Naive thymus-derived CD4-positive, alpha-beta T cell (primary cell): Measurements from ENCODE around the gene MED1. TPM values are rescaled to one million over a fixed set of nuclear protein-coding genes. Genes with fewer than 3 reads are reported as not detected.

ENCODE experiments used
- ATAC-seq: fragments of 150-1000 bp; cut with Tn5 transposase; 2 replicates; pipeline ENCODE4 v1.10.0; 2021; ENCODE audit warnings: mild to moderate bottlenecking, moderate library complexity
- CTCF ChIA-PET: fragments of 350-600 bp; sonication (Branson Sonifier 250); formaldehyde crosslinking; loops from one replicate; lab custom pipeline; 2021; ENCODE audit warnings: antibody characterized with exemption; lab: Charles Lee
- POLR2A ChIA-PET: fragments of 350-600 bp; sonication (Branson Sonifier 250); formaldehyde crosslinking; loops from one replicate; lab custom pipeline; 2021; ENCODE audit warnings: antibody characterized with exemption, inconsistent platforms; lab: Charles Lee
- DNase-seq, 9 donors: peaks; one replicate each; pipeline versions ENCODE4 v3.0.0 to v3.0.0-alpha.2; 2020 to 2022; ENCODE audit warnings: mixed read lengths in 1 of 9
- H3K27ac ChIP-seq: one replicate; pipeline ENCODE4 v1.7.0; 2013; ENCODE audit warnings: mild to moderate bottlenecking, low read depth, low read length, moderate library complexity
- H3K27me3 ChIP-seq, 2 donors: one replicate each; pipeline ENCODE4 v1.7.0; 2013; ENCODE audit warnings: low read length in 2 of 2, mild to moderate bottlenecking in 2 of 2, moderate library complexity in 2 of 2; ENCODE audit not compliant: control insufficient read depth in 2 of 2, insufficient read depth in 2 of 2
- H3K36me3 ChIP-seq, 3 experiments: 1 replicate in 2 of 3; 2 replicates in 1 of 3; pipeline ENCODE4 v1.7.0; 2013; ENCODE audit warnings: low read length in 3 of 3, mild to moderate bottlenecking in 3 of 3, moderate library complexity in 1 of 3; ENCODE audit not compliant: insufficient read depth in 3 of 3, control insufficient read depth in 2 of 3
- H3K4me1 ChIP-seq, 2 donors: one replicate each; pipeline ENCODE4 v1.7.0; 2013; ENCODE audit warnings: low read length in 2 of 2, mild to moderate bottlenecking in 2 of 2, moderate library complexity in 1 of 2; ENCODE audit not compliant: control insufficient read depth in 2 of 2, insufficient read depth in 2 of 2
- H3K4me3 ChIP-seq: 2 replicates; pipeline ENCODE4 v1.7.0; 2013; ENCODE audit warnings: mild to moderate bottlenecking, low read length
- H3K9me3 ChIP-seq, 3 experiments: 1 replicate in 2 of 3; 2 replicates in 1 of 3; pipeline ENCODE4 v1.7.0; 2013; ENCODE audit warnings: low read length in 3 of 3; ENCODE audit not compliant: control insufficient read depth in 2 of 3
- H3K27ac Mint-ChIP-seq, 9 donors: one replicate each; pipeline ENCODE4 v1.8.0; 2020 to 2022; ENCODE audit warnings: mixed read lengths in 9 of 9, mild to moderate bottlenecking in 8 of 9, moderate library complexity in 5 of 9, inconsistent platforms in 2 of 9
- H3K27me3 Mint-ChIP-seq, 5 donors: one replicate each; pipeline ENCODE4 v1.8.0; 2021 to 2022; ENCODE audit warnings: mixed read lengths in 5 of 5, mild to moderate bottlenecking in 1 of 5
- H3K36me3 Mint-ChIP-seq, 5 donors: one replicate each; pipeline ENCODE4 v1.8.0; 2020 to 2022; ENCODE audit warnings: mixed read lengths in 5 of 5, mild to moderate bottlenecking in 3 of 5, inconsistent platforms in 1 of 5
- H3K4me1 Mint-ChIP-seq, 7 donors: one replicate each; pipeline ENCODE4 v1.8.0; 2020 to 2022; ENCODE audit warnings: mixed read lengths in 7 of 7, mild to moderate bottlenecking in 3 of 7, inconsistent platforms in 1 of 7
- H3K4me3 Mint-ChIP-seq, 10 donors: one replicate each; pipeline ENCODE4 v1.8.0; 2020 to 2022; ENCODE audit warnings: mild to moderate bottlenecking in 10 of 10, mixed read lengths in 10 of 10, moderate library complexity in 6 of 10, inconsistent platforms in 2 of 10
- H3K9me3 Mint-ChIP-seq, 11 donors: one replicate each; pipeline ENCODE4 v1.8.0; 2020 to 2022; ENCODE audit warnings: mixed read lengths in 11 of 11, mild to moderate bottlenecking in 4 of 11, inconsistent platforms in 1 of 11, moderate library complexity in 1 of 11
- intact Hi-C, 2 donors: fragments of 100-400 bp; cut with micrococcal nuclease; formaldehyde crosslinking; loops; one replicate each; pipeline ENCODE4 v1.15.1; 2023
- polyA plus RNA-seq, 2 donors: library from polyadenylated mRNA; unstranded; fragments of 300-500 nt; fragmentation: Illumina TruSeq; gene quantifications; one replicate each; pipeline ENCODE4 v1.2.3, GENCODE V29; 2021
- total RNA-seq, 6 experiments: library from RNA in 5 of 6; stranded (reverse) in 5 of 6; gene quantifications; 1 replicate in 5 of 6; 2 replicates in 1 of 6; pipeline ENCODE4 v1.2.3 and lab custom pipeline; 2021 to 2026

The MED1 gene
- total and polyA plus RNA-seq, 7 experiments from 2014 or later: 20.6 to 61.5 (median 38.4) TPM

DNA sequence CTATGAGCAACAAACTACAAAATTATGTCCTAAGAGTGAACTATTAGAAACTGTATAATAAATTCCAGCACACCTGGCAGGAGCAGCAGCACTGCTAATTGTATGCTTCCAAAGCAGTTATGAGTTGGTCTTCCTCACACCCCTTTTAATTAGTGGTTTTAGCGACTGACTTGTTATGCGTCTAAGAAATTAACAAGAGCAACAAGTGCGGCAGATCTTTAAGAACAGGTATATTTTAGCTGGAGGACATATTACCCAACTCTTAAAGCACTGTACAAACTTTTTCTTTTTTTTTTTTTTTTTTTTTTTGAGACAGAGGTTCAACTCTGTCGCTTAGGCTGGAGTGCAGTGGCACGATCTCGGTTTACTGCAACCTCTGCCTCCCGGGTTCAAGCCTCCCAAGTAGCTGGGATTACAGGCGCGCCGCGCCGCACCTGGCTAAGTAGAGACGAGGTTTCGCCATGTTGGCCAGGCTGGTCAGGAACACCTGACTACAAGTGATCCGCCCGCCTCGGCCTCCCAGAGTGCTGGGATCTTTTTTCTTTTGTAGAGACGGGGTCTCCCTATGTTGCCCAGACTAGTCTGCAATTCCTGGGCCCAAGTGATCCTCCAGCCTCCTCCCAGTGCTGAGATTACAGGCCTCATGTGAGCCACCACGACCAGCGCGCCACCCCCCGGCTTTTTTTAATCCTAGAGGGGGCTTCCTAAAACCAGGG lies 48.0 kb downstream of the MED1 start:
- Mint-ChIP-seq H3K9me3 (peaks cover 0 to 4% (median 0%) of the 10 kb centered on the region in 11 donors), H3K4me3 (peak overlapping the region; percentile 78 to 99 (median 98)), H3K27me3 (no peaks in the 10 kb centered on the region), H3K36me3 (peaks cover under 1 to 6% (median 3%) of the 10 kb centered on the region in 5 donors), H3K27ac (peak overlapping the region; percentile 62 to 96 (median 89)), H3K4me1 (peaks cover 11 to 45% (median 38%) of the 10 kb centered on the region in 7 donors)
- no peak for DNase-seq
- no peak overlapping the region for H3K27ac ChIP-seq
- intact Hi-C loops: loop anchor here (1.0 to 10.0 kb wide), 4 partner anchors 48 to 332 kb away; partner anchors contain the start of genes CDK12 (in 1 of the 2), GRB7 (in 1 of the 2), MED1 (in 1 of the 2) and MIEN1 (in 1 of the 2)
- H3K9me3 ChIP-seq: no peaks in the 10 kb centered on the region
- ChIA-PET POLR2A (interaction anchor here (0.7 to 3.8 kb wide), 4 partner anchors 11 to 203 kb away, joined by 4 to 23 read pairs (median 8); partner anchors contain the start of genes CDK12, MED1 and RPL19), CTCF (no interaction called here)
- peaks cover 0 to 29% (median 6%) of the 10 kb centered on the region in 3 experiments for H3K36me3 ChIP-seq
- no peak for ATAC-seq
- peaks cover 6 to 13% of the 10 kb centered on the region in 2 donors for H3K4me1 ChIP-seq
- peak overlapping the region; percentile 84 for H3K4me3 ChIP-seq
- no peaks in the 10 kb centered on the region for H3K27me3 ChIP-seq

DNA sequence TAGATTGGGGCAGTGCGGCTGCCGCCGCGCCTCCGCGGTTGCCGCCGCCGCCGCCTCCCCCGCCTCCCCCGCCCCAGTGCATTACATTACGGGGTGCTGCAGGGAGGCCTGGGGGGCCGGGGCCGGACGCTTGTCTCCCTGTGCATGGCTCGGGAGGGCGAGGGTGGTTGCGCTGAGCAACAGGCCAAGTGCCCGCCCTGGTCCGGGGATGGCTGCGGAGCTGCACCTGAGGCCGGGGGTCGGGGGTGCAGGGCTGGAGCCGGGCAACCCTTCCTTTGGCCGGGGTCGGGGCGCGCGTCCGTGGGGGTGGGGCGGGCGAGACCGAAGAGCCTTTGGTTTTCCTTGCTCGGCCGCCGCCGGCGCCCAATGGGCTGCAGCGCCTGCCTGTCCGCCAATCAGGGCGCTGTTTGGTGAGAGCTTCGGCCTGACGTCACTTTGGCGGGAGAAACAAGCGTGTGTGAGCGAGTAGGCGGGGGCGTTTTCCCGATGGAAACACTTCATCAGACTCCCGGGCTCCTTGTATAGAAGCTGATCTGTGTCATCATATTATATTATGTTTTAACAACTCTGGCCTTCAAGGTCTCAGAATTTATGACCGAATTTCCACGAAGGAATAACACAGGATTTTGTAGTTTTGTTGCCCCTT lies 48.7 kb downstream of the MED1 start:
- Mint-ChIP-seq H3K36me3 (peaks cover 0 to under 1% (median 0%) of the 10 kb centered on the region in 5 donors), H3K27me3 (no peaks in the 10 kb centered on the region), H3K27ac (peak overlapping the region; percentile 86 to 99 (median 96)), H3K4me1 (peaks cover 14 to 50% (median 38%) of the 10 kb centered on the region in 7 donors), H3K9me3 (peaks cover 0 to 4% (median 0%) of the 10 kb centered on the region in 11 donors), H3K4me3 (peak overlapping the region; percentile 93 to 99 (median 98))
- H3K9me3 ChIP-seq: no peaks in the 10 kb centered on the region
- no peaks in the 10 kb centered on the region for H3K27me3 ChIP-seq
- peak overlapping the region; percentile 90 for H3K27ac ChIP-seq
- POLR2A ChIA-PET: interaction anchor here (0.5 to 3.8 kb wide), 5 partner anchors 17 to 1417 kb away, joined by 4 to 23 read pairs (median 6); partner anchors contain the start of genes CDK12, MED1 and RPL19
- intact Hi-C loops: loop anchor here (1.0 to 10.0 kb wide), 4 partner anchors 49 to 332 kb away; partner anchors contain the start of genes CDK12 (in 1 of the 2), GRB7 (in 1 of the 2), MED1 (in 1 of the 2) and MIEN1 (in 1 of the 2)
- ATAC-seq (peak; percentile 71), DNase-seq (peak; percentile 68 to 85 (median 74))
- H3K36me3 ChIP-seq: peaks cover 0 to 24% (median 0%) of the 10 kb centered on the region in 3 experiments
- peaks cover 6 to 13% of the 10 kb centered on the region in 2 donors for H3K4me1 ChIP-seq
- CTCF ChIA-PET: no interaction called here
- H3K4me3 ChIP-seq: peak overlapping the region; percentile 84

DNA sequence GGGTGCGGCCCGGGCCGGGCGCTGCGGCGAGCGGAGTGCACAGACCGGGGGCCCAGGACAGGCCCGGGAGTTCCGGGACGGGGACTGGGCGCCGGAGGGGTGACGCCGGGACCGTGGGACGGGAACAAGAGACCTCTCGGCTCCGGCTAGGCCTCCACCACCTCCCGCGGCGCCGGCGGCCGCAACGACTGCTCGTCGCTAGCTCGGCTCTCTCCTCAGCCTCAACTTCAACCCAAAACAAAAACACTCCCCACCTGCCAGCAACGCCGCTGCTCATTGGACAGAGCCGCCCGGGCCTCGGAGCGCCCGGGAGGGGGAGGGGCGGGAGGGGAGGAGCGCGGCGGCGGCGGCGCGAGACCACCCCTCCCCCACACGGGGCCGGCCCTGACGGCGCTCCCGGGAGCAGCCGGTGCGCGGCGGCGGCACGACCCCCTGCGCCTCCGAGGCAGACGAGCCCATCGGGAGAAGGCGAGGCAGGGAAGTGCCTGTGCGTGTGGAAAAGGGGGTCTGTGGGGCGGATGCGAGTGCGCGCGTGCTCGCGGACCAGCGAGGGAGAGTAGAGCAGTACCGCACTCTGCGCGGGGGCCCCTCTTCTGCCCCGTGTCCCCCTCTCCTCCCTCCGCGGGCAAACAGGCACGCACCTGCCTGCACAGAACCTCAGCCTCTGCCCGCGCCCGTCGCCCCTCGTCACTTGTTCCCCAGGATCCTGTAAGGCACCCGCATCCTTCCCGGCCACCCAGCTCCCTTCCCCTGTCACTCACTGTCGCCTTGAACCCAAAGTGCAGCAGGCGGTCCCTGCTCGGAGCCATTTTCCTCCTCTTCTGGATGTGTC lies 49.4 kb downstream of the MED1 start, which contains the start of gene FBXL20:
Gene FBXL20 (minus strand): TSS at position 215 of the 832 bp plus-strand sequence. CDS start 224 bp downstream, outside the sequence.
- Mint-ChIP-seq H3K27me3 (no peaks in the 10 kb centered on the region), H3K4me3 (peak within 1 kb of the TSS; percentile 93 to 99 (median 98)), H3K36me3 (no peaks in the 10 kb centered on the region), H3K4me1 (peaks cover 18 to 56% (median 44%) of the 10 kb centered on the region in 7 donors), H3K27ac (peak within 1 kb of the TSS; percentile 86 to 99 (median 96)), H3K9me3 (peaks cover 0 to 4% (median 0%) of the 10 kb centered on the region in 11 donors)
- no peaks in the 10 kb centered on the region for H3K9me3 ChIP-seq
- intact Hi-C loops: loop anchor here (1.0 to 10.0 kb wide), 4 partner anchors 50 to 333 kb away; partner anchors contain the start of genes CDK12 (in 2 of the 2), MED1 (in 2 of the 2), GRB7 (in 1 of the 2) and MIEN1 (in 1 of the 2)
- ATAC-seq: peak; percentile 89
- POLR2A ChIA-PET: interaction anchor here (0.5 to 3.8 kb wide), 6 partner anchors 8 to 1418 kb away, joined by 3 to 23 read pairs (median 6); partner anchors contain the start of genes CDK12, MED1 and RPL19
- CTCF ChIA-PET: no interaction called here
- DNase-seq: peak; percentile 85 to 94 (median 91)
- no peaks in the 10 kb centered on the region for H3K27me3 ChIP-seq
- peaks cover 6 to 13% of the 10 kb centered on the region in 2 donors for H3K4me1 ChIP-seq
- peak within 1 kb of the TSS; percentile 90 for H3K27ac ChIP-seq
- H3K36me3 ChIP-seq: peaks cover 0 to 24% (median 0%) of the 10 kb centered on the region in 3 experiments
- H3K4me3 ChIP-seq: peak within 1 kb of the TSS; percentile 84

DNA sequence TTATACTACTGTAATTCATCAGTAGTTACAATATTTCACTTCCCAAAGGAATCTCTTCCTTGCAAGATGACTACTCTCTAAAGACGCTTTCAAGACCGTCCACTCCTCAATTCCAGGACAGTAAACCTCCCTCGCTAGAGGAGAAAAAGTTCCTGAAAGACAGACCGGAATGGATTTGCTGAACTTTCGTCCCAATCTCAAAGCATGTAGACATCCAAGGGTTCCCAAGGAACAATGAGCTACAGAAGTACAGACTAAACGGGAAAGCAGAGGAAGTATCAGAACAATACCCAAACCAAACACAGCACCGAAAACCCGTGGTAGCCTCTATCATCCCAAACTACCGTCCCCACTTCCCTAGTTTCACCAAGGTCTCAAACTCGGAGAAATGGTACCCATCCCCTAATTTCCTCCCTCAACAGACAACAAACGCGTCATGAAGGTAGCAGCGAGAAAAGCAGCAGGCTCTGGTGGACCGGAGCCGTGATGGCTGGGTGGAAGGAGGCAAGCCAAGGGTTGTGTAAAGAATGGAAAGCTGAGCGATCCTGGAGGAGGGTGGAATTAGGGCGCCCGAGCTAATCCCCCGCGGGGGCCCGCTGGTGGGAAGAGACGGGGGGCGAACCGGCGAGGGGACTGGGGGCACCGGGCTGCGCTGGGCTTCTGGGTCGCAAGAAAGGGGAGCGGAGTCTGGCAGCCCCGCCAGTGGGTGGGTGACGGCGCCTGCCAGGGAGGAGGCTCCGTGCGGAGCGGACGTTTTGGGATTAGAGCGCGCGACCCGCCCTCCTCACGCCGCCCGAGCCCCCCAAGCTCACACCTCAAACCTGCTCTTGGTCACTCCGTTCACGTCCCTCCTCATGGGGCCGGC lies 50.3 kb downstream of the MED1 start:
- Mint-ChIP-seq H3K36me3 (peaks cover 0 to under 1% (median 0%) of the 10 kb centered on the region in 5 donors), H3K27ac (peak overlapping the region; percentile 86 to 98 (median 95)), H3K4me1 (peaks cover 20 to 62% (median 48%) of the 10 kb centered on the region in 7 donors), H3K9me3 (peaks cover 0 to 4% (median 0%) of the 10 kb centered on the region in 11 donors), H3K27me3 (no peaks in the 10 kb centered on the region), H3K4me3 (peak overlapping the region; percentile 93 to 99 (median 98))
- ChIA-PET POLR2A (interaction anchor here (1.1 to 3.8 kb wide), 5 partner anchors 9 to 62 kb away, joined by 3 to 23 read pairs (median 8); partner anchors contain the start of genes CDK12 and MED1), CTCF (interaction anchor here (0.6 kb wide), 1 partner anchor 265 kb away, joined by 7 read pairs; no protein-coding TSS in a partner anchor)
- H3K27me3 ChIP-seq: no peaks in the 10 kb centered on the region
- intact Hi-C loops: loop anchor here (1.0 to 10.0 kb wide), 3 partner anchors 51 to 334 kb away; partner anchors contain the start of genes CDK12 (in 1 of the 2), GRB7 (in 1 of the 2), MED1 (in 1 of the 2) and MIEN1 (in 1 of the 2)
- peak overlapping the region; percentile 90 for H3K27ac ChIP-seq
- H3K4me3 ChIP-seq: peak overlapping the region; percentile 84
- DNase-seq (peak in 1 of 9 donors; percentile 17), ATAC-seq (peak; percentile 9)
- peaks cover 6 to 13% of the 10 kb centered on the region in 2 donors for H3K4me1 ChIP-seq
- peaks cover 0 to 19% (median 0%) of the 10 kb centered on the region in 3 experiments for H3K36me3 ChIP-seq
- no peaks in the 10 kb centered on the region for H3K9me3 ChIP-seq

DNA sequence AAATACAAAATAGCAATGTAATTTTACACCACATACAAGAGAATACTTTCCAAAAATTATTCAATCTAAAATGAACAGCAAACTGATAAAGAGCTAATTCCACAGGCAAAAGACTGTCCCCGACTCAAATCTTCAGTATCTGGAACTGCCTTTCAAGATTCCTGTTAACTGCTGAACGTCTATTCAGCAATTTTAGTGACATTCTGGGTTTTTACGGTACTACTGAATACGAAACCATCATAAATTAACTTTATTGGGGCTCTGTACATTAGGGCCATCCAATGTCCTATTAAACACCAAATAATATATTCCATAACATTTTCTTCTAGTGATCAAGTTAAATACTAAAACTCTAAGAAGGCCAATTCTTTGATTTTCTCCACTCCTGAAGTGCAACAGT lies 51.3 kb downstream of the MED1 start:
- Histone ChIP-seq H3K4me1 (peaks cover 6 to 13% of the 10 kb centered on the region in 2 donors), H3K9me3 (no peaks in the 10 kb centered on the region), H3K27me3 (no peaks in the 10 kb centered on the region), H3K36me3 (peaks cover 0 to 16% (median 0%) of the 10 kb centered on the region in 3 experiments), H3K4me3 (peak overlapping the region; percentile 84), H3K27ac (no peak overlapping the region)
- POLR2A ChIA-PET: interaction anchor here (1.1 to 3.8 kb wide), 3 partner anchors 20 to 63 kb away, joined by 3 to 23 read pairs (median 8); partner anchors contain the start of genes CDK12 and MED1
- H3K27ac Mint-ChIP-seq: peak overlapping the region in 6 of 9 donors; percentile 86 to 98 (median 94)
- CTCF ChIA-PET: no interaction called here
- H3K36me3 Mint-ChIP-seq: peaks cover 0 to 4% (median 1%) of the 10 kb centered on the region in 5 donors
- H3K4me3 Mint-ChIP-seq: peak overlapping the region; percentile 93 to 99 (median 98)
- ATAC-seq (no peak), DNase-seq (no peak)
- H3K4me1 Mint-ChIP-seq: peaks cover 24 to 65% (median 50%) of the 10 kb centered on the region in 7 donors
- intact Hi-C loops: loop anchor here in 1 of 2 donors (10.0 kb wide), 1 partner anchor 335 kb away; the partner anchor contains the start of genes GRB7 and MIEN1
- peaks cover 0 to 4% (median 0%) of the 10 kb centered on the region in 11 donors for H3K9me3 Mint-ChIP-seq
- no peaks in the 10 kb centered on the region for H3K27me3 Mint-ChIP-seq
